ENCODE results near the gene APPL2.
"Not testable (repeated sequence)": the region's sequence is repeated elsewhere in the genome, so short reads cannot be mapped to it uniquely, and the experiment has no call there.

The APPL2 gene

GRCh38 chr12:105256431-105256830 lies 20.5 kb upstream of the APPL2 start:
- DNase-seq, result not testable (repeated sequence)

GRCh38 chr12:105256011-105256410 lies 20.0 kb upstream of the APPL2 start:
- no peak for DNase-seq

- no peak for DNase-seq
Observed at GRCh38 chr12:105253866-105254513, 18.0 kb upstream of the APPL2 start.

GRCh38 chr12:105252901-105253300 lies 16.9 kb upstream of the APPL2 start:
- no peak for DNase-seq

- DNase-seq, result not testable (repeated sequence)
Observed at GRCh38 chr12:105245776-105246427, 9.9 kb upstream of the APPL2 start.

- DNase-seq, result no peak
Observed at GRCh38 chr12:105245291-105245690, 9.3 kb upstream of the APPL2 start.

- no peak for DNase-seq
Observed at GRCh38 chr12:105240228-105240627, 4.3 kb upstream of the APPL2 start.

GRCh38 chr12:105239304-105239703 lies 3.3 kb upstream of the APPL2 start:
- no peak for DNase-seq

GRCh38 chr12:105237666-105238065 lies 1.7 kb upstream of the APPL2 start:
- no peak for DNase-seq

- no peak for DNase-seq
Observed at GRCh38 chr12:105235281-105235731, 668 bp downstream of the APPL2 start.

GRCh38 chr12:105234197-105234596 lies 1.8 kb downstream of the APPL2 start:
- DNase-seq, result no peak

- DNase-seq, result no peak
Observed at GRCh38 chr12:105233041-105233905, 2.7 kb downstream of the APPL2 start.

GRCh38 chr12:105231396-105231795 lies 4.6 kb downstream of the APPL2 start:
- DNase-seq, result no peak

- DNase-seq, result no peak
Observed at GRCh38 chr12:105229371-105229770, 6.6 kb downstream of the APPL2 start.

- no peak for DNase-seq
Observed at GRCh38 chr12:105228966-105229365, 7.0 kb downstream of the APPL2 start.

- DNase-seq, result no peak
Observed at GRCh38 chr12:105228494-105228893, 7.5 kb downstream of the APPL2 start.

GRCh38 chr12:105227879-105228278 lies 8.1 kb downstream of the APPL2 start:
- DNase-seq, result no peak

- no peak for DNase-seq
Observed at GRCh38 chr12:105226219-105226618, 9.8 kb downstream of the APPL2 start.

GRCh38 chr12:105225505-105226015 lies 10.4 kb downstream of the APPL2 start:
- DNase-seq, result no peak

GRCh38 chr12:105224399-105224798 lies 11.6 kb downstream of the APPL2 start:
- no peak for DNase-seq

- no peak for DNase-seq
Observed at GRCh38 chr12:105223884-105224283, 12.1 kb downstream of the APPL2 start.

GRCh38 chr12:105223352-105223845 lies 12.6 kb downstream of the APPL2 start:
- no peak for DNase-seq

GRCh38 chr12:105222726-105223351 lies 13.1 kb downstream of the APPL2 start:
- no peak for DNase-seq
